WTC11 (cell line): Measurements from ENCODE around the gene CNTN5. TPM values are rescaled to one million over a fixed set of nuclear protein-coding genes. Genes with fewer than 3 reads are reported as not detected.
"Not testable (repeated sequence)": the region's sequence is repeated elsewhere in the genome, so short reads cannot be mapped to it uniquely, and the experiment has no call there.

Experiments
- ATAC-seq: fragments of 200-7000 bp; cut with Tn5 transposase; 2 replicates; pipeline ENCODE4 v1.10.0; 2021; ENCODE audit warnings: mild to moderate bottlenecking, moderate library complexity
- CTCF ChIA-PET: fragments of 300-600 bp; sonication (Branson Sonifier 250); formaldehyde crosslinking; loops from one replicate; lab custom pipeline; 2021; ENCODE audit warnings: antibody characterized with exemption; lab: Charles Lee
- POLR2A ChIA-PET: fragments of 350-600 bp; sonication (Branson Sonifier 250); formaldehyde crosslinking; loops from one replicate; lab custom pipeline; 2021; ENCODE audit warnings: antibody characterized with exemption; lab: Charles Lee
- DNase-seq: peaks from one replicate; pipeline ENCODE4 v3.0.0; 2021; ENCODE audit warnings: low spot score
- H3K27ac Mint-ChIP-seq: 2 replicates; pipeline ENCODE4 v1.8.0; 2021; ENCODE audit warnings: mixed read lengths
- H3K27me3 Mint-ChIP-seq: 2 replicates; pipeline ENCODE4 v1.8.0; 2021; ENCODE audit warnings: low read depth, mild to moderate bottlenecking, moderate library complexity, mixed read lengths
- H3K36me3 Mint-ChIP-seq: 2 replicates; pipeline ENCODE4 v1.8.0; 2021; ENCODE audit warnings: mixed read lengths
- H3K4me1 Mint-ChIP-seq: 2 replicates; pipeline ENCODE4 v1.8.0; 2022; ENCODE audit warnings: mixed read lengths
- H3K4me3 Mint-ChIP-seq: 2 replicates; pipeline ENCODE4 v1.8.0; 2021; ENCODE audit warnings: mild to moderate bottlenecking, moderate library complexity, mixed read lengths
- H3K9me3 Mint-ChIP-seq: 2 replicates; pipeline ENCODE4 v1.8.0; 2021; ENCODE audit warnings: mixed read lengths
- AFF4 ChIP-seq: sonication (generic); formaldehyde crosslinking; IDR thresholded peaks from 2 replicates; pipeline ENCODE4 v1.8.1; 2023; ENCODE audit warnings: mild to moderate bottlenecking, missing genetic modification reagents, borderline replicate concordance
- GABPB1 ChIP-seq: sonication (generic); formaldehyde crosslinking; IDR thresholded peaks from 2 replicates; pipeline ENCODE4 v1.8.1; 2023; ENCODE audit warnings: mild to moderate bottlenecking, missing genetic modification reagents
- HMGA2 ChIP-seq: fragments of 250-450 bp; sonication (Bioruptor Pico); IDR thresholded peaks from 2 replicates; pipeline ENCODE4 v1.4.0; 2021; ENCODE audit warnings: mild to moderate bottlenecking, moderate library complexity
- IRF2 ChIP-seq: sonication (generic); formaldehyde crosslinking; IDR thresholded peaks from 2 replicates; pipeline ENCODE4 v1.8.0; 2022; ENCODE audit warnings: low read depth, missing genetic modification reagents, borderline replicate concordance
- PRRX2 ChIP-seq: fragments of 250-450 bp; sonication (Bioruptor Pico); IDR thresholded peaks from 2 replicates; pipeline ENCODE4 v1.8.0; 2021; ENCODE audit warnings: mild to moderate bottlenecking
- RORB ChIP-seq: fragments of 250-450 bp; sonication (Bioruptor Pico); IDR thresholded peaks from 2 replicates; pipeline ENCODE4 v1.9.0; 2021; ENCODE audit warnings: mild to moderate bottlenecking
- SMAD3 ChIP-seq: sonication (generic); formaldehyde crosslinking; IDR thresholded peaks from 2 replicates; pipeline ENCODE4 v1.8.0; 2022; ENCODE audit warnings: missing genetic modification reagents, mild to moderate bottlenecking, borderline replicate concordance
- SP1 ChIP-seq: sonication (generic); formaldehyde crosslinking; conservative IDR thresholded peaks from 2 replicates; pipeline ENCODE4 v1.8.1; 2022; ENCODE audit warnings: missing genetic modification reagents
- TCF7 ChIP-seq: sonication (generic); formaldehyde crosslinking; IDR thresholded peaks from 2 replicates; pipeline ENCODE4 v1.8.0; 2022; ENCODE audit warnings: mild to moderate bottlenecking, low read depth, missing genetic modification reagents, moderate library complexity
- ZBTB21 ChIP-seq: sonication (generic); formaldehyde crosslinking; IDR thresholded peaks from 2 replicates; pipeline ENCODE4 v1.8.1; 2023; ENCODE audit warnings: mild to moderate bottlenecking, missing genetic modification reagents, borderline replicate concordance
- ZBTB43 ChIP-seq: sonication (generic); formaldehyde crosslinking; IDR thresholded peaks from 2 replicates; pipeline ENCODE4 v1.8.1; 2023; ENCODE audit warnings: mild to moderate bottlenecking, missing genetic modification reagents
- ZNF317 ChIP-seq: sonication (generic); formaldehyde crosslinking; IDR thresholded peaks from 2 replicates; pipeline ENCODE4 v1.8.1; 2023; ENCODE audit warnings: low read depth, mild to moderate bottlenecking, moderate library complexity, missing genetic modification reagents, borderline replicate concordance
- ZNF416 ChIP-seq: fragments of 250-450 bp; sonication (Bioruptor Pico); IDR thresholded peaks from 2 replicates; pipeline ENCODE4 v1.9.0; 2021; ENCODE audit warnings: mild to moderate bottlenecking, inconsistent platforms
- ZNF423 ChIP-seq: fragments of 250-450 bp; sonication (Bioruptor Pico); IDR thresholded peaks from 2 replicates; pipeline ENCODE4 v2.1.2; 2022; ENCODE audit warnings: mild to moderate bottlenecking, moderate library complexity
- total RNA-seq: library from RNA; stranded (reverse); gene quantifications from 3 replicates; pipeline ENCODE4 v1.2.3, GENCODE V29; 2021
- TF ChIP-seq, protein P1 (sequence below): sonication (generic); formaldehyde crosslinking; IDR thresholded peaks from 2 replicates; pipeline ENCODE4 v1.8.0; 2023; ENCODE audit warnings: mild to moderate bottlenecking, missing genetic modification reagents
- TF ChIP-seq, protein P2 (sequence below): fragments of 250-450 bp; sonication (Bioruptor Pico); IDR thresholded peaks from 2 replicates; pipeline ENCODE4 v1.9.0; 2021; ENCODE audit warnings: mild to moderate bottlenecking
- TF ChIP-seq, protein P3 (sequence below): fragments of 250-450 bp; sonication (Bioruptor Pico); conservative IDR thresholded peaks from 2 replicates; pipeline ENCODE4 v1.9.0; 2021; ENCODE audit warnings: mild to moderate bottlenecking
- TF ChIP-seq, protein P4 (sequence below): sonication (generic); formaldehyde crosslinking; conservative IDR thresholded peaks from 2 replicates; pipeline ENCODE4 v1.8.1; 2022; ENCODE audit warnings: mild to moderate bottlenecking, missing genetic modification reagents

Gene CNTN5
- total RNA-seq, 1 experiment from 2014 or later = 0.07 TPM

DNA sequence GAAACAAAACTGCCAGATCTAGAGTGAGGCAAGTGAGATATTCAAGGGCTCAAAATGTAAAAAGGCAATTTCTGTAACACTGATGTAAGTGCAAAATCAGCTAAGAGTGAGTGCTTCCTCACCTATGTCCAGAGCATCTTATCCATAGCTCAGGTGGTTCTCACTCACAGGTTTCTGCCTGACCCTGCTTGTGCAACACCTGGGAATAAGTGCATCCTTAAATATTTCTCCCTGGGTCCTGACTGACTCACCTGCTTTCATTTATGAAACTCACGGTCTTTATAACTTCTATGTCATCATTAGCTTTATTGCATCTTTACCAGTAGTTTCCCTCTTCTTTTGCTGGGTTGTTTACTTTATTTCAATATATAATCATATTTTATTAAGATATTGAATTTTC lies 260.6 kb downstream of the CNTN5 start (continued):
- TF ChIP-seq, protein P1, sequence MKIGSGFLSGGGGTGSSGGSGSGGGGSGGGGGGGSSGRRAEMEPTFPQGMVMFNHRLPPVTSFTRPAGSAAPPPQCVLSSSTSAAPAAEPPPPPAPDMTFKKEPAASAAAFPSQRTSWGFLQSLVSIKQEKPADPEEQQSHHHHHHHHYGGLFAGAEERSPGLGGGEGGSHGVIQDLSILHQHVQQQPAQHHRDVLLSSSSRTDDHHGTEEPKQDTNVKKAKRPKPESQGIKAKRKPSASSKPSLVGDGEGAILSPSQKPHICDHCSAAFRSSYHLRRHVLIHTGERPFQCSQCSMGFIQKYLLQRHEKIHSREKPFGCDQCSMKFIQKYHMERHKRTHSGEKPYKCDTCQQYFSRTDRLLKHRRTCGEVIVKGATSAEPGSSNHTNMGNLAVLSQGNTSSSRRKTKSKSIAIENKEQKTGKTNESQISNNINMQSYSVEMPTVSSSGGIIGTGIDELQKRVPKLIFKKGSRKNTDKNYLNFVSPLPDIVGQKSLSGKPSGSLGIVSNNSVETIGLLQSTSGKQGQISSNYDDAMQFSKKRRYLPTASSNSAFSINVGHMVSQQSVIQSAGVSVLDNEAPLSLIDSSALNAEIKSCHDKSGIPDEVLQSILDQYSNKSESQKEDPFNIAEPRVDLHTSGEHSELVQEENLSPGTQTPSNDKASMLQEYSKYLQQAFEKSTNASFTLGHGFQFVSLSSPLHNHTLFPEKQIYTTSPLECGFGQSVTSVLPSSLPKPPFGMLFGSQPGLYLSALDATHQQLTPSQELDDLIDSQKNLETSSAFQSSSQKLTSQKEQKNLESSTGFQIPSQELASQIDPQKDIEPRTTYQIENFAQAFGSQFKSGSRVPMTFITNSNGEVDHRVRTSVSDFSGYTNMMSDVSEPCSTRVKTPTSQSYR (CRISPR knock-in tag) = no peak
- no peak for TF ChIP-seq TCF7 (CRISPR knock-in tag)
- no peak for TF ChIP-seq RORB (CRISPR knock-in tag)
- no peak for TF ChIP-seq ZBTB21 (CRISPR knock-in tag)
- TF ChIP-seq HMGA2 = no peak
- no peak for TF ChIP-seq SMAD3 (CRISPR knock-in tag)
- no peak for TF ChIP-seq ZNF317 (CRISPR knock-in tag)
- TF ChIP-seq IRF2 (CRISPR knock-in tag) = no peak
- no peak for TF ChIP-seq PRRX2 (CRISPR knock-in tag)
- TF ChIP-seq ZBTB43 = no peak

DNA sequence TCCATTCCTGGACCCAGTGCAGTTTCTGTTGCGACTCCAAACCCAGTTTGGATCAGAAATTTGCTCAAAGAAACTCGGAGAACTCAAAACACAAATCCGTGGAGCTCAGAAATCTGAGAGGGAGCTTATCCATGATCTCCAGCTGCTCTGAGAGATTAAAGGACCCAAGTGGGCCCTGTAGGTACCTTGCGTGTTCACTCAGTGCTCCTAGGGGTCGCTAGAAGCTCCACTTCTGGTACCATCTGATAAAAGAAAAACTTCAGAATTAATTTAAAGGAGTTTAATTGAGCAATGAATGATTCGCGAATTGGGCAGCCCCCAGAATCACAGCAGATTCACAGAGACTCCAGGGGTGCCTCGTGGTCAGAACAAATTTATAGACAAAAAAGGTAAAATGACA lies 277.2 kb downstream of the CNTN5 start:
- H3K36me3 Mint-ChIP-seq, H3K27ac Mint-ChIP-seq, H3K27me3 Mint-ChIP-seq, POLR2A ChIA-PET, H3K4me1 Mint-ChIP-seq, H3K4me3 Mint-ChIP-seq: not testable (repeated sequence)
- ATAC-seq (peak; percentile 92), DNase-seq (peak; percentile 14)
- CTCF ChIA-PET = interaction anchor here (0.7 to 1.5 kb wide), 6 partner anchors 9 to 389 kb away, joined by 3 to 6 read pairs (median 3); no protein-coding TSS in a partner anchor
- peaks cover 18% of the 10 kb centered on the region for H3K9me3 Mint-ChIP-seq

DNA sequence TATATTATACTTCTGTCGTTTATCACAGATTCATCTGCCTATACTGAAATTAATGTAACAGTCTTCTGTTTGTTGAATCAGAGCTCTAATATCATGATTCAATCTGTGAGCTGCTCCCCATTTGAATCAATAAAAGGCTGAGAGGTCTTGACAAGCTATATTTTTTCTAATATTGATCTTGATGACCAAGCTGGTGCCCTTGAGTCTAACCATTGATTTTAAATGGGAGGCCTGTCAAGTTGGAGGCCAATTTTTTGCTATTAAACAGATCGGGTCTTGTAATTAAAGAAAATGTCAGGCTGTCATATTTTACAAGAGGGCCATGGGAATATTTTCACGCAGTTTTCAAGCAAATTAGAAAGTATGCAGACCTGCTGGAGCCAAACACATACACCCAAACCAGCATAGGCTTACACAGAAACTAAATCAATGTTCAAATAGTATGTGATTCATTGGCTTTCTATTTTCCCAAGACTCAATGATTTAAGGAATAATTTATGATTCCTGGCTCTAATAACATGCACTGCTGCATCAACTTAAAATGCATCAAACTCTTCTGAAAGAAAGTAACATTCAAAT lies 286.9 kb downstream of the CNTN5 start:
- CTCF ChIA-PET = interaction anchor here (1.4 kb wide), 1 partner anchor 10 kb away, joined by 3 read pairs; no protein-coding TSS in a partner anchor
- POLR2A ChIA-PET = no interaction called here
- TF ChIP-seq ZNF423 (CRISPR knock-in tag) = no peak
- no peak for TF ChIP-seq ZBTB21 (CRISPR knock-in tag)
- TF ChIP-seq ZNF416 (CRISPR knock-in tag) = no peak
- TF ChIP-seq, protein P2, sequence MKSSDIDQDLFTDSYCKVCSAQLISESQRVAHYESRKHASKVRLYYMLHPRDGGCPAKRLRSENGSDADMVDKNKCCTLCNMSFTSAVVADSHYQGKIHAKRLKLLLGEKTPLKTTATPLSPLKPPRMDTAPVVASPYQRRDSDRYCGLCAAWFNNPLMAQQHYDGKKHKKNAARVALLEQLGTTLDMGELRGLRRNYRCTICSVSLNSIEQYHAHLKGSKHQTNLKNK (CRISPR knock-in tag) = no peak
- TF ChIP-seq AFF4 (CRISPR knock-in tag) = no peak
- no peak for TF ChIP-seq GABPB1 (CRISPR knock-in tag)
- TF ChIP-seq, protein P3, sequence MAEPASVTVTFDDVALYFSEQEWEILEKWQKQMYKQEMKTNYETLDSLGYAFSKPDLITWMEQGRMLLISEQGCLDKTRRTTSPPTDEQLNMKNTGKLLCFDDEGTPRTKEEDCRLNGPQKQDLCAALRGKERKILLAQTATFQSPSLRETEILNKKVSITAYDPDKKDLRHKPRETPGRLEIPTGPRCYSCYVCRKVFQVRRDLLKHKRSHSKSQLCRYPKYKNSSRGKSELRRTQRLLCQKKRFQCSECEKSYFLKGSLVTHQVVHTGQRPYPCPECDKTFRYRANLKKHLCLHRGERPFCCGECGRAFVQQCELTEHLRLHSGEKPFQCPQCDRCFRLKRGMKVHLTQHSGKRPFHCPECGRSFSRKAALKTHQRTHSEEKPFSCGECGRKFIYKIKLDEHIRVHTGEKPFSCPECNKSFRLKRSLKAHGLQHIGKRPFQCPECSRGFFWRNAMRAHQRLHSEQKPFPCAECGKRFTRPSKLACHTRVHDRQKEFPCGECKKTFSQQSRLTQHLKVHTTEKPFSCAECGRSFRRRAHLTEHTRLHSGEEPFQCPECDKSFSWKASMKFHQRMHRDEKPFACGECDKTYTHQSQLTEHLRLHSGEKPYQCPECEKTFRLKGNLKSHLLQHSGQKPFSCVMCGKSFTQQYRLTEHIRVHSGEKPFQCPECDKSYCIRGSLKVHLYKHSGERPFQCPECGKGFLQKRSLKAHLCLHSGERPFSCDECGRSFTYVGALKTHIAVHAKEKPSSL (CRISPR knock-in tag) = no peak
- TF ChIP-seq, protein P1 (CRISPR knock-in tag) = no peak
- TF ChIP-seq, protein P4, sequence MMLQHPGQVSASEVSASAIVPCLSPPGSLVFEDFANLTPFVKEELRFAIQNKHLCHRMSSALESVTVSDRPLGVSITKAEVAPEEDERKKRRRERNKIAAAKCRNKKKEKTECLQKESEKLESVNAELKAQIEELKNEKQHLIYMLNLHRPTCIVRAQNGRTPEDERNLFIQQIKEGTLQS (CRISPR knock-in tag) = no peak
- TF ChIP-seq SP1 (CRISPR knock-in tag) = no peak

More for the DNA sequence above, 286.9 kb downstream of the CNTN5 start:
- DNase-seq = no peak
- ATAC-seq = no peak
- H3K36me3 Mint-ChIP-seq = no peaks in the 10 kb centered on the region
- no peak overlapping the region for H3K27ac Mint-ChIP-seq
- no peaks in the 10 kb centered on the region for H3K4me1 Mint-ChIP-seq
- H3K4me3 Mint-ChIP-seq = no peak overlapping the region
- H3K9me3 Mint-ChIP-seq = no peaks in the 10 kb centered on the region
- H3K27me3 Mint-ChIP-seq = no peaks in the 10 kb centered on the region
